GM19035 (cell line): ENCODE measurements around the gene SMARCE1.

Experiments
- ATAC-seq: cut with Tn5 transposase; IDR thresholded peaks from one replicate; pipeline ENCODE4 v1.9.1; 2021; ENCODE audit not compliant: unreplicated experiment

Gene SMARCE1

GRCh38 chr17:40647624-40648383, at the start of gene SMARCE1:
TSS of gene SMARCE1 (minus strand) at chr17:40647818. CDS start at chr17:40645802, 2,016 bp downstream.
- ATAC-seq = peak; percentile 65

GRCh38 chr17:40697297-40697696, 49.7 kb upstream of the SMARCE1 start:
- ATAC-seq = no peak

GRCh38 chr17:40696651-40697072, 49.0 kb upstream of the SMARCE1 start:
- ATAC-seq = no peak

- no peak for ATAC-seq
Observed at GRCh38 chr17:40695874-40696472, 48.4 kb upstream of the SMARCE1 start.

- ATAC-seq = no peak
Observed at GRCh38 chr17:40694584-40694983, 47.0 kb upstream of the SMARCE1 start.

- no peak for ATAC-seq
Observed at GRCh38 chr17:40687106-40687505, 39.5 kb upstream of the SMARCE1 start.

GRCh38 chr17:40686192-40686591, 38.6 kb upstream of the SMARCE1 start:
- ATAC-seq = no peak

GRCh38 chr17:40680998-40681397, 33.4 kb upstream of the SMARCE1 start:
- ATAC-seq = no peak

GRCh38 chr17:40679523-40679907, 31.9 kb upstream of the SMARCE1 start:
- ATAC-seq = no peak

GRCh38 chr17:40678902-40679522, 31.4 kb upstream of the SMARCE1 start:
- ATAC-seq = no peak

GRCh38 chr17:40675905-40676304, 28.3 kb upstream of the SMARCE1 start:
- no peak for ATAC-seq

GRCh38 chr17:40672654-40673053, 25.0 kb upstream of the SMARCE1 start:
- ATAC-seq = no peak

- ATAC-seq = no peak
Observed at GRCh38 chr17:40671282-40671681, 23.7 kb upstream of the SMARCE1 start.

GRCh38 chr17:40666331-40666730, 18.7 kb upstream of the SMARCE1 start:
- no peak for ATAC-seq

- ATAC-seq = no peak
Observed at GRCh38 chr17:40664582-40665333, 17.1 kb upstream of the SMARCE1 start, which contains the start of gene KRT222. TSS of gene KRT222 (minus strand) at chr17:40665177. CDS start at chr17:40665099, 78 bp downstream.

GRCh38 chr17:40663252-40663651, 15.6 kb upstream of the SMARCE1 start:
- ATAC-seq = no peak

GRCh38 chr17:40659911-40660310, 12.3 kb upstream of the SMARCE1 start:
- no peak for ATAC-seq

GRCh38 chr17:40658396-40658795, 10.8 kb upstream of the SMARCE1 start:
- ATAC-seq = no peak

GRCh38 chr17:40651939-40652338, 4.3 kb upstream of the SMARCE1 start:
- no peak for ATAC-seq

GRCh38 chr17:40648384-40648968, 858 bp upstream of the SMARCE1 start:
- ATAC-seq = peak; percentile 26
